ENCODE measurements around the gene VWA8.
"Not testable (repeated sequence)": the region's sequence is repeated elsewhere in the genome, so short reads cannot be mapped to it uniquely, and the experiment has no call there.

The VWA8 gene

GRCh38 chr13:41622432-41623429 is 338.2 kb downstream of the VWA8 start:
- no peak for DNase-seq (ENCODE audit: low read depth in 2 of 3, low spot score in 1 of 3)

- DNase-seq (ENCODE audit: low read depth in 2 of 3, low spot score in 1 of 3) = no peak
Measured at GRCh38 chr13:41621716-41622431, 339.0 kb downstream of the VWA8 start.

- not testable (repeated sequence) for DNase-seq (ENCODE audit: low read depth in 2 of 3, low spot score in 1 of 3)
Measured at GRCh38 chr13:41617633-41618032, 343.3 kb downstream of the VWA8 start.

DNA sequence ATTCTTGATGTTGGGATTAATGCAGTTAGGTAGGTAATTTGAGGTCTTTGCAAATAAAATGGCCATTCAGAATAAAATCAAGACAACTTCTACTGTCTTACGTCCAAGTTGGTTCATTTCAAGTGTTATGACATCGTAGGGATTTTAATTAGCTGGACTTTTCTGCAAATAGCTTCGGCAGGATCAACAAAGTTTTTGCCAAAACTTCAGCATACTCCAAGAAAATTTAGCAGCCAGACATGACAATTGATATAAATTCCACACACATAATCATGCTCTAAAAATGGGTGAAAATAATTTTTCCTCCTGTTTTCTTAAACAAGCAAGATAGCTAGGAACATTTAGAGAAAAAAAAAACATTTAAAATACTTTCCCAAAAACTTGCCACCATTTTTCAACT is 344.8 kb downstream of the VWA8 start:
- DNase-seq (ENCODE audit: low read depth in 2 of 3, low spot score in 1 of 3) = no peak

DNA sequence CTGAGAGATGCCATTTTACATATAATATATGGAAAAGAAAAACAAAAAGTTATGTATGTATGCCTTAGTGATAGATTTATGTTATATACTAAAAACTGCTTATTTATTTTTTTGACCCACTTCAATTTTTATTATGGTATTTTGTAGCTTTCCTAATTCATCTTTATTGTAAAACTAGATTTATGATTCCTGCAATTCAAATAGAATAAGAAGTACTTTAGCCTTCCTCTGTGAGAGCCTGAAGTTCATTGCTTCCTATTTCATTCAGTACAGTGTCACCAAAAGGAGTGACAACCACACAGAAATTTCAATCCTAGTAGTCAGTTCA is 345.4 kb downstream of the VWA8 start:
- DNase-seq (ENCODE audit: low read depth in 2 of 3, low spot score in 1 of 3) = no peak

DNA sequence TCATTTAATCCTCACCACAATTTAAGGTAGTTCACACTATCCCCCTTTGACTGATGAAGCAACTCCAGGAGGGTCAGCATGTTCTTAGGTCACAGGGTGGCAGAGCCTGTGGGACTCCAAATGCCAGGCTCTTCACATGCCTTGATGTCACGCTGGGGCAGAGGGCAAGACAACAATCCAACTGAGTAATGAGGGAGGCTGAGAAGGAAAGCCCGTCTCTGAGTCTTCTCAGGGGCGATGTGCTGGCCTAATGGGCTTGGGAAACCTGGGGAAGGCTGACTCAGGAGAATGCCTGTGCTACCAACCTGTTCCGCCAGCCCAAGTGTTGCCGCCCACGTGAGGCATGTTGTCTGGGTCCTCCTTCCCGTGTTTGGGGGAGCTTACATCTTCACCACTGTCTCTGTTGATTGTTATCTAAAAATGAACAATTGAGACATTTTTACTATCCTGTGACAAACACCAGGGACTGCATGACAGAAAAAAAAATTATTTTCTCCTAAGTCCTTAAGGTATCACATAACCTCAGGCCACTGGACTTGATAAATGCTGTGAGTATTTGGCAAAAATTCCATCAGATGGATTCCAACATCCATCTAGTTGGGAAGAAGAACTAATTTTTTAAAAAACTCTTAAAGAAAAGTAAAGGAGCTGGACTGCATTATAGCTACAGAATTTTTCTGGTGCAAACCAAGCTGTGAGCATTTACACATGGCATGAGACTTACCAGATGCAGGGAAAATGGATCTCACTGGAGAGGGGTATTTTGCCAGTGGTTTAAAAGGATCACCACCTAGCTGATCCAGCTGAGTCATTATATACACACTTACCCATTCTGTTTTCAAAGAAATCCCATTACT is 346.0 kb downstream of the VWA8 start:
- no peak for DNase-seq (ENCODE audit: low read depth in 2 of 3, low spot score in 1 of 3)

DNA sequence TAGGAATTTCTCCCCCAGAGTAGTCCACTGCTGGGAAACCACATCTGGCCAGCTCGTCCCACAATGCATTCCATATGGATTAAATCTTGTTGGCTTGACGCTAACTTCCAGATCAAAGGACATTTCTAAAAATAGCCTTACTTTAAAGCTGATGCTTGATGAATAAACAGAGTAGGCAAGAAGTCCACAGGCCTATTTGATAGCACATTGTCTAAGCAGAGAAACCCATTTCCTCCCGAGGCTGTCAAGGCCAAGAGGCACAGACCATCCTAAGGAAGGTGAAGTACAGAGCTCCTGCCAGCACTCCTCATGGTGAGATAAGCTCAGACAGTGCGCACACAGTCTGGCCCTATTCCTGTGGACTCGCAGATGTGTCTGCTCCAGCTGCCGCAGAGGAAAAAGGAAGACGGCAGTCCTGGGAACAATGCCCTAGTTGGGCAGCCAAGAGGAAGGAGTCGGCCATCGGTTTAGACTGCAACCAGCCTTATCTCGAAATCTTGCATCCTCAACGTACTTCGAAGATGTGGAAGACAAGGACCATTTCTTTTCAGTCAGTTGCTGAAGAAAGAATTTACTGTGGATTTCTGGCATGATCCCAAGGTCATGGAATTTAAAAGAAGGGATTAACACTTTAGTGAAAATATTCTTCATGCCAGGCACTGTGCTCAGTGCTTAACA is 346.8 kb downstream of the VWA8 start:
- DNase-seq (ENCODE audit: low read depth in 2 of 3, low spot score in 1 of 3) = no peak

DNA sequence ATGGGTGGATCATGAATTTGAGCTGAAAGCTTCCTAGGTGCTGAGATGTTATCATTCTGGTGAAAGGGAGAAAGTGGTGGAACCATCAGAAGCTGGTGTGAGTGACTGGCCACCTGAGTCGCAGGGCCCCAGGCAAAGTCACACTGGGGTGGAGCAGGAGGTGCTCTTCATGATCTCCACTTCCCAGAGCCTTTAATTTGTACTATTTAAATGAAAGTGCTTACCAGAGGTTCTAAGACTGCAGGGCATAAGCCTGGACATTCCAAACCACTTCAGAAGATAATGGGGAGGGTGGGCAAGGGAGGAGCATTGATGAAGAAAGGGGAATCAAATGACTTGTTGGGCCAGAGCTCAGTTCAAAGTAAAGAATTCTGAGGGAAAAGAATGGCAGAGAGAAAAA is 347.4 kb downstream of the VWA8 start:
- DNase-seq (ENCODE audit: low read depth in 2 of 3, low spot score in 1 of 3) = no peak

DNA sequence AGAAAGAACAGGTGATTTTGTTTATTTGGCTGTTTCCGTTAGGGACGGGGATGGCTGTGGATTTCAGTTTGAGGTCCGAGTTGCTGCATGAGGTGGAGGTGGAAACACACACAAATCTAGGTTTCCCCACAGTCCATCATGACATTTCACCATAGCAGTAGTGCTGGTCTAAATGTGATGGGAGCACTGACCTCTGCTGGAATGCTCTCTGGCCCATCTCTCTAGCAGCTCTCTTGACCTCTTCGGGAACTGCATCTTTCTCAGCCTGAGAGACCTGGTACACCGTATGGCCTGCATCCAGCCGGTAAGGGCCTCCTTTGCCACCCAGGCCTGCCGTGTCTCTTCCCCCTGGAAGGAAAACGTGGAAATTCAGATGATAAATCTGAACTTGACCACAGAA is 349.5 kb downstream of the VWA8 start:
- DNase-seq (ENCODE audit: low read depth in 2 of 3, low spot score in 1 of 3) = no peak

- no peak for DNase-seq (ENCODE audit: low read depth in 2 of 3, low spot score in 1 of 3)
Measured at GRCh38 chr13:41610404-41610803, 350.5 kb downstream of the VWA8 start.

GRCh38 chr13:41609828-41610227 is 351.1 kb downstream of the VWA8 start:
- DNase-seq (ENCODE audit: low read depth in 2 of 3, low spot score in 1 of 3) = no peak

GRCh38 chr13:41608839-41609177 is 352.1 kb downstream of the VWA8 start:
- no peak for DNase-seq (ENCODE audit: low read depth in 2 of 3, low spot score in 1 of 3)

DNA sequence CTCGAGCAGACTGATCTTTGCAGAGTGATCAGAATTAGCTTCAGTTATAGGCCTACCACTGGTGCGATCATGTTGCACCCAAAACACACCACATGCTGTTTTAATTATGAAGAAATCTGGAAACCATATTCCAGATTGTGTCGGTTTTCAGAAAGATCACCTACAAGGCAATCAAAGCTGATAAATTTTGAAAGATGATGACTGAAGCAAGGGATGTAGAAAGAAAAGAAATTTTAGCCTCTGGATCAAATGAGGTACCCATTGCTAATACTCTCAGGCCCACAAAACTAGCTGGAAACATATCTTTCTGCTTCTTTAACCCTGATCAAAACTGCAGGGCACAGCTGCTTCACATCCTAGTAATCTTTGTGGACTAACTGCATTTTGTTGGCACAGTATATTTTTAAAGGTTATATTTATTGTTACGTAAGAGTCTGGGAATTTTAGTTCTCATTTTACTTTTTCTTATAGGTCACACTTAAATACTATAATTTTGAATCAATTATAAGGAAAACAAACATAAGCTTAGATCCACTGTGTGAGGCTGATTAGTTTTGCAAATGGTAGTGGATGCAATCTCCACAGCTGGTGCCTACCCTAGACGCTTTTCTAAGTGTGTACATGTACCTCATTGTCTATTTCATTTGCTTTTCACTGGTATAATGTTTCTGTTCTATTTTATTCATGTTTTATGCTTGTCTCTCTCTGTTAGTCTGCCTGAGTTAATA is 352.6 kb downstream of the VWA8 start:
- DNase-seq (ENCODE audit: low read depth in 2 of 3, low spot score in 1 of 3) = no peak

GRCh38 chr13:41606646-41607045 is 354.3 kb downstream of the VWA8 start:
- DNase-seq (ENCODE audit: low read depth in 2 of 3, low spot score in 1 of 3) = no peak

DNA sequence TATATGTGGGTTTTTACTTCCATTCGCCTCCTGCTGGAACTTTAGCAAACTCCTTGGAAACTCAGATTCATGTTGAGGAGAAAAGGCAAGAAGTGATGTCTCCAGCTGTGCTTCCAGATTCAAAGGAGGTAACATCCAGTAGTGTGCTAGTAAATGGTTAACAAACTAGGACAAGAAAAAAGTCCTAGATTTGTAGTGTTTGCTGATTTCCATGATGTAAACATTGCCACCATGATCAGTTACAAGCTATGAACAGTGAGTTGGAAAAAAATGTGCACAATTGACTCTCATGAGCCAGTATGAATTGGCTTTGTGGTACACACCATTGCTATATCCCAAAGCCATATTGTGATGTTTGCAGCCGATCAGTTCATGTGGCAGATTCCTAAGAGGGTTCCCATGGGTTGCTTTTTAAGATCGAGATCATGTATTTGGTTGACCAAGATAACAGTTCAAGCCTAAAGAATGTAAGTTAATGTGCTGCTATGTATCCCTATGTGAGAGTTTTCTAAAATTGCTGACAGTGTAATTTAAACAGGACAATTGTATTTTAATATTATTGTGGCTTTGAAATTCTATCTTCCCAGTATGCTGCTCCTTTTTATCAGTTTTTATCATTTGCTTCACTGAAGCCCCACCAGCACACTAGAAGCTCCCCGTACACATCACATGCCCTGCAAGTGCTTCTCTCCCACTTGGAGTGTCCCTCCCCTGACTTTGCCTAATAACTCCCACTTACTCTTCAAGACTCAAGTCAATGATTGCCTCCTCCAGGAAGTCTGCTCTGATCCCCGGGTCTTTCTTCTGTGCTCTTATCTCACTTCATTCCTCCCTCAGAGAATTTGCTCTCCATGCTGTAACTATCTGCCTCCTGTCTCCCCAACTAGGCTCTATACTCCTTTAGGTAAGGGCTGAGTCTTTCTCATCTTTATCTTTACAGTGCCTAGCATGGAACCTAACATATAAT is 355.3 kb downstream of the VWA8 start:
- no peak for DNase-seq (ENCODE audit: low read depth in 2 of 3, low spot score in 1 of 3)

GRCh38 chr13:41603917-41604316 is 357.0 kb downstream of the VWA8 start:
- no peak for DNase-seq (ENCODE audit: low read depth in 2 of 3, low spot score in 1 of 3)

- no peak for DNase-seq (ENCODE audit: low read depth in 2 of 3, low spot score in 1 of 3)
Measured at GRCh38 chr13:41601718-41602445, 359.0 kb downstream of the VWA8 start.

GRCh38 chr13:41599619-41600018 is 361.3 kb downstream of the VWA8 start:
- no peak for DNase-seq (ENCODE audit: low read depth in 2 of 3, low spot score in 1 of 3)
